ENCODE measurements around the gene SCN8A. TPM values are rescaled to one million over a fixed set of nuclear protein-coding genes. Genes with fewer than 3 reads are reported as not detected.
"Not testable (repeated sequence)": the region's sequence is repeated elsewhere in the genome, so short reads cannot be mapped to it uniquely, and the experiment has no call there.

Gene SCN8A
- polyA plus RNA-seq, 1 donor from 2014 or later: 0.85 TPM

- Mint-ChIP-seq H3K4me1 (no peaks in the 10 kb centered on the region), H3K27me3 (peaks cover 3% of the 10 kb centered on the region), H3K36me3 (no peaks in the 10 kb centered on the region), H3K27ac (peak overlapping the region in 1 of 3 donors; percentile 60), H3K9me3 (peaks cover 0 to 3% (median 2%) of the 10 kb centered on the region in 3 donors), H3K4me3 (no peak overlapping the region)
These were observed 180.0 kb downstream of the SCN8A start for GRCh38 chr12:51771008-51771407.

GRCh38 chr12:51773145-51773869 lies 182.3 kb downstream of the SCN8A start:
- Mint-ChIP-seq H3K27ac (no peak overlapping the region), H3K4me3 (no peak overlapping the region), H3K9me3 (peaks cover 0 to 3% (median 2%) of the 10 kb centered on the region in 3 donors)

GRCh38 chr12:51774933-51775332 lies 183.9 kb downstream of the SCN8A start:
- Mint-ChIP-seq H3K4me3 (no peak overlapping the region), H3K27ac (no peak overlapping the region), H3K36me3 (no peaks in the 10 kb centered on the region), H3K4me1 (no peaks in the 10 kb centered on the region), H3K9me3 (peaks cover 0 to 3% (median 2%) of the 10 kb centered on the region in 3 donors), H3K27me3 (peaks cover 3% of the 10 kb centered on the region)

More at GRCh38 chr12:51773145-51773869, 182.3 kb downstream of the SCN8A start:
- Mint-ChIP-seq H3K27me3 (peaks cover 3% of the 10 kb centered on the region), H3K4me1 (no peaks in the 10 kb centered on the region), H3K36me3 (no peaks in the 10 kb centered on the region)

- H3K4me1 Mint-ChIP-seq: no peaks in the 10 kb centered on the region
- no peak overlapping the region for H3K4me3 Mint-ChIP-seq
- peaks cover 3% of the 10 kb centered on the region for H3K27me3 Mint-ChIP-seq
- H3K9me3 Mint-ChIP-seq: peaks cover 0 to 2% (median 0%) of the 10 kb centered on the region in 3 donors
- no peaks in the 10 kb centered on the region for H3K36me3 Mint-ChIP-seq
- no peak overlapping the region for H3K27ac Mint-ChIP-seq
These were observed 186.4 kb downstream of the SCN8A start for GRCh38 chr12:51777457-51777856.

- Mint-ChIP-seq H3K4me1 (no peaks in the 10 kb centered on the region), H3K27me3 (peaks cover 3% of the 10 kb centered on the region), H3K4me3 (peak overlapping the region in 1 of 4 donors; percentile 19), H3K27ac (no peak overlapping the region), H3K9me3 (peaks cover 0 to 2% (median 0%) of the 10 kb centered on the region in 3 donors), H3K36me3 (no peaks in the 10 kb centered on the region)
These were observed 186.9 kb downstream of the SCN8A start for GRCh38 chr12:51777973-51778372.

- peaks cover 3% of the 10 kb centered on the region for H3K27me3 Mint-ChIP-seq
- no peak overlapping the region for H3K4me3 Mint-ChIP-seq
- no peaks in the 10 kb centered on the region for H3K36me3 Mint-ChIP-seq
- no peaks in the 10 kb centered on the region for H3K9me3 Mint-ChIP-seq
- H3K27ac Mint-ChIP-seq: no peak overlapping the region
- H3K4me1 Mint-ChIP-seq: no peaks in the 10 kb centered on the region
These were observed 188.8 kb downstream of the SCN8A start for GRCh38 chr12:51779876-51780275.

- Mint-ChIP-seq H3K9me3 (no peaks in the 10 kb centered on the region), H3K4me3 (no peak overlapping the region), H3K27me3 (peaks cover 3% of the 10 kb centered on the region), H3K4me1 (no peaks in the 10 kb centered on the region), H3K27ac (no peak overlapping the region), H3K36me3 (no peaks in the 10 kb centered on the region)
These were observed 193.7 kb downstream of the SCN8A start for GRCh38 chr12:51784688-51785087.

GRCh38 chr12:51785906-51786305 lies 194.9 kb downstream of the SCN8A start:
- no peaks in the 10 kb centered on the region for H3K9me3 Mint-ChIP-seq
- H3K27me3 Mint-ChIP-seq: peaks cover under 1% of the 10 kb centered on the region
- H3K4me3 Mint-ChIP-seq: no peak overlapping the region
- H3K36me3 Mint-ChIP-seq: no peaks in the 10 kb centered on the region
- no peak overlapping the region for H3K27ac Mint-ChIP-seq
- no peaks in the 10 kb centered on the region for H3K4me1 Mint-ChIP-seq

- Mint-ChIP-seq H3K27me3 (no peaks in the 10 kb centered on the region), H3K4me1 (no peaks in the 10 kb centered on the region), H3K27ac (no peak overlapping the region), H3K9me3 (no peaks in the 10 kb centered on the region), H3K36me3 (no peaks in the 10 kb centered on the region), H3K4me3 (no peak overlapping the region)
These were observed 197.8 kb downstream of the SCN8A start for GRCh38 chr12:51788876-51789275.

- Mint-ChIP-seq H3K4me1 (no peaks in the 10 kb centered on the region), H3K27me3 (peaks cover 2% of the 10 kb centered on the region), H3K36me3 (no peaks in the 10 kb centered on the region), H3K4me3 (no peak overlapping the region), H3K9me3 (no peaks in the 10 kb centered on the region), H3K27ac (no peak overlapping the region)
These were observed 201.4 kb downstream of the SCN8A start for GRCh38 chr12:51792417-51792816.

- Mint-ChIP-seq H3K27ac (no peak overlapping the region), H3K4me3 (no peak overlapping the region), H3K9me3 (no peaks in the 10 kb centered on the region), H3K27me3 (peaks cover 2% of the 10 kb centered on the region), H3K4me1 (no peaks in the 10 kb centered on the region), H3K36me3 (no peaks in the 10 kb centered on the region)
These were observed 202.2 kb downstream of the SCN8A start for GRCh38 chr12:51793201-51793600.

GRCh38 chr12:51797301-51797700 lies 206.3 kb downstream of the SCN8A start:
- Mint-ChIP-seq H3K27ac (no peak overlapping the region), H3K9me3 (no peaks in the 10 kb centered on the region), H3K36me3 (peaks cover 1% of the 10 kb centered on the region), H3K27me3 (peaks cover 2% of the 10 kb centered on the region), H3K4me1 (no peaks in the 10 kb centered on the region), H3K4me3 (no peak overlapping the region)

GRCh38 chr12:51798051-51798450 lies 207.0 kb downstream of the SCN8A start:
- H3K27me3 Mint-ChIP-seq, H3K4me1 Mint-ChIP-seq, H3K4me3 Mint-ChIP-seq, H3K36me3 Mint-ChIP-seq, H3K9me3 Mint-ChIP-seq, H3K27ac Mint-ChIP-seq: not testable (repeated sequence)

GRCh38 chr12:51798501-51798900 lies 207.5 kb downstream of the SCN8A start:
- Mint-ChIP-seq H3K9me3 (no peaks in the 10 kb centered on the region), H3K4me3 (no peak overlapping the region), H3K27ac (no peak overlapping the region), H3K36me3 (peaks cover 1% of the 10 kb centered on the region), H3K4me1 (no peaks in the 10 kb centered on the region), H3K27me3 (peaks cover 2% of the 10 kb centered on the region)

GRCh38 chr12:51801027-51801426 lies 210.0 kb downstream of the SCN8A start:
- H3K27ac Mint-ChIP-seq: no peak overlapping the region
- no peak overlapping the region for H3K4me3 Mint-ChIP-seq
- H3K27me3 Mint-ChIP-seq: no peaks in the 10 kb centered on the region
- peaks cover 1% of the 10 kb centered on the region for H3K36me3 Mint-ChIP-seq
- H3K4me1 Mint-ChIP-seq: no peaks in the 10 kb centered on the region
- H3K9me3 Mint-ChIP-seq: no peaks in the 10 kb centered on the region

GRCh38 chr12:51806896-51807295 lies 215.9 kb downstream of the SCN8A start:
- Mint-ChIP-seq H3K27me3 (peaks cover 32% of the 10 kb centered on the region), H3K4me1 (peaks cover 5 to 14% (median 6%) of the 10 kb centered on the region in 3 donors), H3K4me3 (no peak overlapping the region), H3K9me3 (no peaks in the 10 kb centered on the region), H3K27ac (no peak overlapping the region), H3K36me3 (no peaks in the 10 kb centered on the region)
